T47D (cell line): Measurements from ENCODE around the gene RTN4IP1.
"Not testable (repeated sequence)": the region's sequence is repeated elsewhere in the genome, so short reads cannot be mapped to it uniquely, and the experiment has no call there.

Experiments
- DNase-seq, 2 experiments: peaks; one replicate each; pipeline versions ENCODE4 v3.0.0 to v3.0.0-alpha.2; 2011 to 2012; ENCODE audit warnings: low read depth in 1 of 2, low spot score in 1 of 2
- JUND ChIP-seq: IDR thresholded peaks from 2 replicates; pipeline ENCODE4 v1.6.1; 2012; ENCODE audit warnings: low read depth
- in situ Hi-C: cut with HindIII; loops from 2 replicates; pipeline ENCODE4 v1.10.0; 2016; ENCODE audit warnings: low sequenced_read_pairs, low pct_unique_long_range_greater_than_20kb

Gene RTN4IP1

DNA sequence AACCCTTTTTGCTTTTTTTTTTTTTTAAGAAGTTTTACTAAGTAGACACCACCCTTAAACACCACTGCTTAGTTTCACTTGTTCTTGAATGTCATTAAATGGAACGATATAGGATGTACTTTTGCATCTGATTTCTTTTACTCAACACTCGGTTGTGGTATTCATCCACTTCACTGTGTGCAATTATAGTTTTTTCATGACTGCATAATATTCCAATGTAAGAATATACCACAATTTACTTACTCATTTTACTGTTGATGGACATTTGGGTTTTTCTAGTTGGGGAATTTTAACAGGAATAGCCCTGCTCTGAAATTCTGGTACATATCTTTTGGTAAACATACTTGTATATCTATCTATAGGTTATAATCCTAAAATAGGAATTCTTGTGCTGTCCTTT lies 29.9 kb downstream of the RTN4IP1 start:
- in situ Hi-C loops, result no loop called here
- TF ChIP-seq JUND, result no peak
- DNase-seq, result no peak

GRCh38 chr6:106591111-106591825 lies 38.0 kb downstream of the RTN4IP1 start:
- in situ Hi-C loops, result no loop called here
- TF ChIP-seq JUND, result no peak
- peak in 1 of 2 experiments; percentile 72 for DNase-seq

DNA sequence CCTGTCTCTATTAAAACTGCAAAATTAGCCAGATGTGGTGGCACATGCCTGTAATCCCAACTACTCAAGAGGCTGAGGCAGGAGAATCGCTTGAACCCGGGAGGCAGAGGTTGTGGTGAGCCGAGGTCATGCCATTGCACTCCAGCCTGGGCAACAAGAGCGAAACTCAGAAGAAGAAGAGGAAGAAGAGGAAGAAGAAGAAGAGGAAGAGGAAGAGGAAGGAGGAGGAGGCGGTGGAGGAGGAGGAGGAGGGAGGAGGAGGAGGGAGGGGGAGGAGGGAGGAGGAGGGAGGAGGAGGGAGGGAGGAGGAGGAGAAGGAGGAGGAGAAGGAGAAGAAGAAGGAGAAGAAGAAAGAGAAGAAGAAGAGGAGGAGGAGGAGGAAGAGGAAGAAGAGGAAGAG lies 40.4 kb downstream of the RTN4IP1 start:
- in situ Hi-C loops, DNase-seq: not testable (repeated sequence)

DNA sequence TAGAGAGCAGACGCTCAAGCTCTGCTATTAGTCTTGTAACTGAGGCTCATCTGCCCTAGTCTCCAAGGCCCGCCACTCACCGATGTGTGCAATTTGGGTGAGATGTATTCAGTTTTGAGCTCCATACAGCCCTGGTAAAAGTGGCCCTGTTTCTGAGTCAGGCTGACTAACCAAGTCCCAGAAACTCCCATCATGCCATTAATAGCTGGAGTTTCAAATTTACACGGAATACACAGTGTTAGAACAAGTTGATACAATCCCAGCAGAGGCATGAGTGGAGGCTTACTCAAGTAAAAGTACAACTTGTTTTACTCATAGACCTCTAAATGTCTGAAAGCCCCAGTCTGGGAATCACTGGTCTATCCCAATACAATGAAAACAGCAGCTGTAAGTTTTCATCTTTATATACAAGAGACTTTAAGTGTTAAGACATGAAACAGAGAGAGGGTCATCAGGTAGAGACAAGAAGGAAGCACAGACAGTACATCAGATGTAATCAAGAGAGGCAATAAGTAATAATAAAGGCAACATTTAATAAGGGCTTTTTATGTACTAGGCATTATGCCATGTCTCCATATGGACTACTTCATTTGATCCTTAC lies 42.4 kb downstream of the RTN4IP1 start:
- TF ChIP-seq JUND, result no peak
- in situ Hi-C loops, result no loop called here
- no peak for DNase-seq

DNA sequence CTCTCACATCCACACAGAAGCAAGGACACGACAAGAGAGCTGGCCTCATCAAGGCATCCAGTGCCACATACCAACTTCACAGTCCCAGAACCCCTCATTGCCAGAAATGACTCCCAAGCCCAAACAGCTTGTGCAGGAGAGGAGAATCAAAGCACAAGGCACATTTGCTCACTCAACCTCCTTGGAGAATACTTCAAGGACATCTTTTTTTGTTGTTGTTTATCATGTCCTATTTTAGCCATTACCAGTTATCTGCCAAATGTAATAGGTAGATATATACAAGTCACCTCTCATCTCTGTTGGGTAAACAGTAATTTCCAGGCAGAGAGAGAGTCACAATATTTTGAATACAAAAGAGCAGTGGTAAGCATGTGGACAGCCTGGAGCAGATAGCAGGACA lies 47.8 kb downstream of the RTN4IP1 start:
- in situ Hi-C loops, result no loop called here
- TF ChIP-seq JUND, result no peak
- DNase-seq, result no peak

DNA sequence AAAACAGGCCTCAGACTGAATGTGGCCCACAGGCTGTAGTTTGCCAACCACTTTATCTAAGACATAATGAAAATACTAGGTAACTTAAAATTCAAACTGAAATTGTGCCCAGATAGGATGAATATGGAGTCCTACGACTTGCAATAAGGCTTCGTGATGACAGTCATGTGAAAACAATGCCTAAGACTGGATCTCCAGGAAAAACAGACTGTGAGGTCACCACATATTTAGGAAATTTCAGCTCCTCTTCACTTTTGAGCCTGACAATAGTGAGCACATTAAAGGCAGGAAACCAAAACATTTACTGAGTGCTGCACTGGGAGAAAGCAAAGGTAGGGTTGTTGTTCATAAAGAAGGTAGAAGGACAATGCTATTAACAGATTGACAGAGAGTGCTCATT lies 50.0 kb downstream of the RTN4IP1 start:
- DNase-seq, result no peak
- TF ChIP-seq JUND, result no peak
- in situ Hi-C loops, result no loop called here

GRCh38 chr6:106574741-106575458 lies 54.4 kb downstream of the RTN4IP1 start:
- no peak for TF ChIP-seq JUND
- peak in 1 of 2 experiments; percentile 56 for DNase-seq
- in situ Hi-C loops, result no loop called here

DNA sequence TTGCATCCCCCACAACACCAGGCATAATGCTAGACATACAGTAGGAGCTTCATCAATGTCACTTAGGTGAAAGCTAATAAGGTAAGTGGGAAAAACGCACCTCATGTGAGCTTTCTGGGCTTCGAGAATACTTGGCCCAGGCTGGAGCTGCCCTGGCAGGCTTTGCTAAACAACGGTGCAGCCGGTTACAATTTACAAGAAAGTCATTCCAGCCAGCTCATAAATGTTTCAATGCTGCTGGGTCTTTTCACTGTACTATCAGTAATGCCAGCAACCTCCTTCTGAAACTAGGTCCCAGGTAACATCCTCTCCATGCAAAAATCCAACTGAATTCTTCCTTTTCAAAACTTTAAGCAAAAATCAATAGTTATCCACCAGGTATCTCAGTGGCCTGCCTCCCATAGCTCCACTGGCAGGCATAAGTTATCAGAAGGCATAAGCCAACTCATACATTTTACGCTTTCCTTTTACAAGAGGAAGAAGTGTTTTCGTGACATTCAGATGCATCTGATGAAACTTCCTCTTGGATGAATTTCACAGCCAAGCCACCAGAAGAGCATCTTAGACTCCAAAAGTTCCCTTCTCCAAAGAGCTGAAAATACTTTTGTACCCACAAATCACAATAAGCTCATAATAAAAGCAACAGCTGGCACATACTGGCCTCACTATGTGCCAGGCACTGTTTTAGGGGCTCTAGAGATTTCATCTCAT lies 56.3 kb downstream of the RTN4IP1 start:
- no peak for TF ChIP-seq JUND
- DNase-seq, result no peak
- in situ Hi-C loops, result no loop called here

DNA sequence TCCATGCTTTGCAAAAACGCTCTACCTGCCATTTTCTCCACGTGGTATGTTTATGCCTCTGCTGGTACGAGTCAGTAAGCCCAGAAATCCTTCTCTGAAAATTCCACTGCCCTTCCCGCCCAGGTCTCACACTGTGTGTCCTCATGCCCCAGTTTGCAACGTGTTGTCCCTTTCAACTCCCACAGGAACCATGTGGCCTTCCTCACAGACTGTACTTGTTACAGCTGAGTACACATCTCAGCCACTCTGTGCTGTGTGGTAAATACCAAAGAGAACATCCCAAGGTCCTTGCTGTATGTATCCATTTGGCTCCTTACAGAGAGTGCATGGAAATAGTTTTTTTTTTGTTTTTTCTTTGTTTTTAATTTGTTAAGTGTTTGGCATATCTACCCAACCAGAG lies 56.9 kb downstream of the RTN4IP1 start:
- in situ Hi-C loops, result no loop called here
- no peak for DNase-seq
- TF ChIP-seq JUND, result no peak

GRCh38 chr6:106569428-106569827 lies 59.9 kb downstream of the RTN4IP1 start:
- no peak for DNase-seq
- TF ChIP-seq JUND, result no peak
- in situ Hi-C loops, result no loop called here

GRCh38 chr6:106568530-106568929 lies 60.8 kb downstream of the RTN4IP1 start:
- in situ Hi-C loops, result no loop called here
- no peak for TF ChIP-seq JUND
- no peak for DNase-seq

DNA sequence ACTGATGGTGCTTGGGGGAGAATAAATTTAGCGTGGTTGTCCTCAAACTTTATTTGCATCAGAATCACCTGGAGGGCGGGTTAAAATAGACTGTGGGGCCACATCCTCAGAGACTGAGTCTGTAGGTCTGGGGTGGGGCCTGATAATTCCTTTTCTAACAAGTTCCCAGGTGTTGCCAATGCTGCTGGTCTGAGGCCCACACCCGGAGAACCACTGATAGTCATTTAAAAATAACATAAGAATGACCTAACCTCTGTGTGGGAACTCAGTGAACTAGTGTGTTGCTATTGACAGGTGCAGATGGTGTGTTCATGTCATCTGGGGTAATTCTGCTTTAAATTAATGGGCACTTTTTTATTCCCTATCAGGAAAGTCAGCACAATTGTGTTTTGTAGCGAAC lies 64.8 kb downstream of the RTN4IP1 start:
- in situ Hi-C loops, result no loop called here

GRCh38 chr6:106563614-106564013 lies 65.7 kb downstream of the RTN4IP1 start:
- no peak for TF ChIP-seq JUND
- DNase-seq, result no peak
- in situ Hi-C loops, result no loop called here

More for the DNA sequence above, 64.8 kb downstream of the RTN4IP1 start:
- TF ChIP-seq JUND, result no peak
- DNase-seq, result no peak
